GM18873 (cell line): Measurements from ENCODE around the gene FDXACB1.
"Not testable (repeated sequence)": the region's sequence is repeated elsewhere in the genome, so short reads cannot be mapped to it uniquely, and the experiment has no call there.

Experiments
- ATAC-seq: cut with Tn5 transposase; IDR thresholded peaks from one replicate; pipeline ENCODE4 v1.9.1; 2021; ENCODE audit warnings: mild to moderate bottlenecking, moderate library complexity, moderate number of reproducible peaks; ENCODE audit not compliant: unreplicated experiment, low FRiP score

FDXACB1 gene

GRCh38 chr11:111910676-111911562, 32.0 kb upstream of the FDXACB1 start:
- ATAC-seq, result no peak

- no peak for ATAC-seq
These were observed 30.4 kb upstream of the FDXACB1 start for GRCh38 chr11:111909378-111909777.

- ATAC-seq, result no peak
These were observed 29.8 kb upstream of the FDXACB1 start for GRCh38 chr11:111908639-111909305.

GRCh38 chr11:111906680-111907079, 27.7 kb upstream of the FDXACB1 start:
- no peak for ATAC-seq

- ATAC-seq, result no peak
These were observed 26.4 kb upstream of the FDXACB1 start for GRCh38 chr11:111905411-111905810.

DNA sequence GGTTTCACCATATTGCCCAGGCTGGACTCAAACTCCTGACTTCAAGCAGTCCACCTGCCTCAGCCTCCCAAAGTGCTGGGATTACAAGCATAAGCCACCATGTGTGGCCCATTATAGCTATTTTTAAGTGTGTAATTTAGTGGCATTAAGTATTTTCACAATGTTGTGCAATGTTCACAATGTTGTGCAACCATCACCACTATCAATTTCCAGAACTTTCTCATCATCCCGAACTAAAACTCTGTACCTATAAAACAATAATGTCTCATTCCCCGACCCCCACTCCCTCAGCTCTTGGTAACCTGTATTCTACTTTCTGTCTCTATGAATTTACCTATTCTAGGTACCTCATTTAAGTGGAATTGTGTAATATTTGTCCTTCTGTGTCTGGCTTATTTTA, 7.9 kb upstream of the FDXACB1 start:
- ATAC-seq, result no peak

DNA sequence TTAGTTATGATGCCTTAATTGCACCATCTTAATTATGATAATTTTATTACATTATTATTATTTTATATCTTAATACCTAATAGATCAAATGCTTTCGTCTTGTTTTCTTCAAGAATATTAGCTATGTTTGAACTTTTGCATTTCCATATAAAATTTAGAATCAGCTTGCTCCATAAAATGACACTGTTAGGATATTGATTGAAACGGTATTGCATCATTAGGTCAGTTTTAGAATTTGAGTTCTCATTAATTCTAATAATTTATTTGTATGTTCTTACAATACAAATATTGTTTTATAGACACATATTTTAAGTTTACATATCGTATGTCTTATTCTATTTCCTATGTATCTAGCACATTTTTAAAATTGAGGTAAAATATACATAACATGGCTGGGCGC, 7.1 kb upstream of the FDXACB1 start:
- ATAC-seq, result no peak

- not testable (repeated sequence) for ATAC-seq
These were observed 6.1 kb upstream of the FDXACB1 start for GRCh38 chr11:111885053-111885452.

- no peak for ATAC-seq
These were observed 3.2 kb upstream of the FDXACB1 start for GRCh38 chr11:111882202-111882601.

DNA sequence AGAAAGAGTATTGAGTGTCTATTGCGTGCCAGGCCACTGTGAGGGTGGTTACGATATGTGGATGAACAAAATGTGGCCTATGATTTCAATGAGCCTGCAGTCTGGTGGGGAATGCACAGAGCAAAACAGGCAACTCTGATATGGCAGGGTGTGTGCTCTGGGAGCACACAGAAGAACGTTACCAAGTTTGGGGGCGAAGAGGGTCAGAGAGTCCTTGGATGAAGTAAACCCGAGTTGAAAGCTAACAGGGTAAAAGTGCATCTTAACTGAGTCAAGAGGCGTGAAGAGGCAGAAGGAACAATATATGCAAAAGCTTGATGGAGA, 634 bp upstream of the FDXACB1 start:
- ATAC-seq, result no peak

DNA sequence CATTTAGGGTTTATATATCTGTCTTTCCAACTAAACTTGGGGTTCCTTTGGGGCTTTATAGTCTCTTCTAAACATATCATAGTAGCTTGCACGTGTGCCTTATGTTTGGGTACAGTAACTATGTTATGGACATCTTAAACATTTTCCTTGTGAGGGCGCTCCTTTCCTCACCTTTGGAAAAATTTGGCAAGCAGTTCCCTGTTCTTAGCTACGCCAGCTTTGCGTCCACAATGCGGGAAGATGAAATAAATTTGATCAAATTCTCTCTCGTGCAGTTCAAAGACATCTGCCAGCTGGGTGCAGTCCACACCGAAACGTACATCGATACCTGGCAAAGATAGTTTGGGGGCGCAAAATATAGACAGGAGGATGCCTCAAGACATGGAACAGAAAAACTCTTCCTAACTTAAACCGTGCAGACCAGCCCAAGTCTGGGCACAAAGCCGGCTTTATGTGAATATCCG, 548 bp downstream of the FDXACB1 start:
- no peak for ATAC-seq

DNA sequence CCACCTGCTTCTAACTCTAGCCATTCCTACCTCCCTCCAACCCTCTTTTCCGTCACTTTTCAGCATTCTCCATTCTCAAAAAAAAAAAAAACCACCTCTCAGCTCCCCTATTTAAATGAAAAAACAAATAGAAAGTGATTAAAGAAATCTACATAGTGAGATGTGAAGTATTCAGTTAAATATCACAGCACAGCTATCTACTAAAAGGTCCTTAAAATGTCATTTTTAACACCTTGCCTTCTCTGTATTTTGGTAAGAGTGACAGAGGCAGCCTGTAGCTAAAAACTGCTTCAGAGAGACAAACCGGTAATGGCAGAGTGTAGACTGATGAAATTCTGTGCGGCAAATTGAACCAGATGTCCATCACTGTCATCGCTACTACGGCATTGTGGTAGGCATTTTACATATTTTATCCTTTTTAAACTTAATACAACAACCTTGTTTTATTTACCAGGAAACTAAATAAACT, 7.2 kb downstream of the FDXACB1 start:
- ATAC-seq, result no peak

DNA sequence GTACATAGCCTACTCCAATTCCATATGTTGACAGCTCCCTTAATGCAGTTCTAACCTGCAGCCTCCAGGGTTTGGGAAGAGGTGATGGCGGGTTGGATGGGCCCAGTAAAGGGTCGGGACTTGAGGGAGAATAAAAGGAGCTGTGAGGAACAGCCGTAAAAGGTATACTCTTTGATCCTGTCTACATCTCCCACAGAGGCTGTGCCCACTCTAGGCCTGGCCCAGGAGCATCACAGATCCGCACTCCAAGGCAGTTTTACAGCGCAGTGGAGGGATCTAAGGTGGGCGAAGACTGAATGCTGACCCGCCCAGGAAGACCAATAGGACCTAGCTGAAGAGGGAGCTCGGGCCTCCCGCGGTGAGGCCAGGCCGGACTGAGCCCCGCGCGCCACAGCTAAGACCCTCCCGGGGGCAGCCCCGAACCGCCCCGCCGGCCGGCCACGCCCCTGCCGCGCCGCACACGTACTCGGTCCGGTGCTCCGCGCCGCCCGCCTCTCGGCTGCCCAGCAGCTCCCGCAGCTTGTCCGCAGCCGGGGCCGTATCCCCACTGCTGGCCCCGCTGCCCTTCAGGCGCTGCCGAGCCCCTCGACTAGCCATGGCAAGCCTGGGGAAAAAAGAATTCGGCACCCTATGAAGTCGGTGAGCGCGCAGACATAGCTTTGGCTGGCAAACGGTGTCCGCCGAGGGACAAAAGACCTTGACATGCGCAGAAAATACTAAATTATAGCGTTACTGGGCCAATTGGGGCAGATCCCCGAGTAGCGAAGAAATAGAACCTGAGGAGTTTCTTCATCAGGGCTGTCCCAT, 7.9 kb downstream of the FDXACB1 start, which contains the start of gene ALG9:
ALG9 (minus strand) TSS at position 696 of the 807 bp plus-strand sequence; CDS start at position 597, 99 bp downstream.
- ATAC-seq, result peak; percentile 82

DNA sequence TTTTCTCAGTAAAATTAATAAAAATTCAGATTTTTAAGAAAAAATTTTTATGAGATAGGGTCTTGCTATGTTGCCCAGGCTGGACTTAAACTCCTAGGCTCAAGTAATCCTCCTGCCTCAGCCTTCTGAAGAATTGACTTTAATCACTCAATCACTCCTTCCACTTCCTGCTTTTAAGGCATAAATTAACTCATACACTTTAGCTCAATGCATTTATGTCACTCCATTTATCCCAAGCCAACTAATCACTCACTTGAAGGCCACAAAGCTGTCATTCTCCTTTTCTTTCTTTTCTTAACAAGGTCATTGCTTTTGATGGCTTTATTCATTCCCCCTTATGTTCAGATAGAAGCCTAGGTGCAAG, 8.5 kb downstream of the FDXACB1 start:
- ATAC-seq, result no peak

DNA sequence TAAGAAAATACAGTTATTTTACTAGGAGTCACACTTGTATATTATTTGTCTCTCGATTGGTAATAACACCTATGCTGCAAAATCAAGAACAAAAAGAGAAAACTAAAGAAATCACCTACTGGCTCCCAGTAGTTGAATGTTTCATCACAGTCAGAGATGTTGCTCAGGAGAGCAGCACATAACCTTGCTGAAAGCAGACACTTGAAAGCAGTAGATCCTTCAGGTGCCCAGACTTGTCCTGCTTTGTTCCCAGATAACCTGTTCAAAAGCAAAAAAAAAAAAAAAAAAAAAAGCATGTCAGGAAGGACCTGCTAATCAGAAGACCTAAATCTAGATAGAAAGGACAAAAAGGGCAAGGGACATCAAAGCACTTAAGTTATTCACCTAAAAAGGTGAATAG, 8.9 kb downstream of the FDXACB1 start:
- ATAC-seq, result no peak

GRCh38 chr11:111860257-111860656, 18.7 kb downstream of the FDXACB1 start:
- ATAC-seq, result no peak

GRCh38 chr11:111855506-111855905, 23.5 kb downstream of the FDXACB1 start:
- ATAC-seq, result no peak

GRCh38 chr11:111852103-111852502, 26.9 kb downstream of the FDXACB1 start:
- no peak for ATAC-seq

DNA sequence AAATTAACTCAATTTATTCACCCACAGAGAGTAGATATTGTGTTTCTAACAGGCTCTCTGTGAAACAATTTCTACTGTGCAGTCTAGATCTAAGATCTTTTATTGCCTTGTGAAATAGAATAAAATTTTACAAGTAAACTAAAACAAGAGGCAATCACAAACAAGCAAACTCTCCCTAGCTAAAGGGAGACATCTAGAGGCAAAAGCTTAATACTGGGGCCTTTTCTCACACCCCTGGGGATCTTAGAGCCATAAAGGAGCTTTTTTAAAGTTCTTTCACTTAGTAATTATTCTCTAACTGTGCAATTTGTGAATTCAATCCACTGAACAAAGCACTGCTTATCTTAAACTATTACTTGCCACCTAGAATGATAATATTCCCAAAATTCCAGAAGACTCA, 27.3 kb downstream of the FDXACB1 start:
- no peak for ATAC-seq

DNA sequence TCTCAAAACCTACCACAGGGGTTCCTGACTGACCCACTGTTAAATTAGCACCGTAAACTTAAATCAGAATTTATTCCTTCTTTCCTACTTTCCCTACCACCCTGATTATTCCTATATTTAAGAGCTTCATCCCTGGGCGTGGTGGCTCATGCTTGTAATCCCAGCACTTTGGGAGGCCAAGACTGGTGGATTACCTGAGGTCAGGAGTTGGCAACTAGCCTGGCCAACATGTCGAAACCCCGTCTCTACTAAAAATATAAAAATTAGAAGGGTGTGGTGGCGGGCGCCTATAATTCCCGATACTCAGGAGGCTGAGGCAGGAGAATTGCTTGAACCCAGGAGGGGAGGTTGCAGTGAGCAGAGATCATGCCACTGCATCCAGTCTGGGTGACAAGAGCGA, 27.9 kb downstream of the FDXACB1 start:
- no peak for ATAC-seq

DNA sequence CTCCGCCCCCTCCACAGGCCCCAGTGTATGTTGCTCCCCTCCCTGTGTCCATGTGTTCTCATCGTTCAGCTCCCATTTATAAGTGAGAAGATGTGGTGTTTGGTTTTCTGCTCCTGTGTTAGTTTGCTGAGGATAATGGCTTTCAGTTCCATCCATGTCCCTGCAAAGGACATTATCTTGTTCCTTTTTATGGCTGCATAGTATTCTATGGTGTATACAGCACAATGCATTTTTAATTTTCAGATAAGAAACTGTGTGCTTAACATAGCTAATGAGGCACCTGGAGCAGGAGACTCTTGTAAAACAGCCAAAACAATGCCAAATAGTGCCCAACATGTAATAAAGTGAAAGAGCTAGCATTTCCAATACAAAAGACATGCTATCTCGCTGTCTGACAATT, 29.3 kb downstream of the FDXACB1 start:
- ATAC-seq, result no peak
